HTERT RPE-1 (cell line): ENCODE measurements around the gene THSD7A.

Experiments
- in situ Hi-C: fragments of 300-500 bp; cut with MboI; formaldehyde crosslinking; loops from 4 replicates; pipeline ENCODE4 v1.14.3; 2020; ENCODE audit warnings: low sequenced_read_pairs

Gene THSD7A

DNA sequence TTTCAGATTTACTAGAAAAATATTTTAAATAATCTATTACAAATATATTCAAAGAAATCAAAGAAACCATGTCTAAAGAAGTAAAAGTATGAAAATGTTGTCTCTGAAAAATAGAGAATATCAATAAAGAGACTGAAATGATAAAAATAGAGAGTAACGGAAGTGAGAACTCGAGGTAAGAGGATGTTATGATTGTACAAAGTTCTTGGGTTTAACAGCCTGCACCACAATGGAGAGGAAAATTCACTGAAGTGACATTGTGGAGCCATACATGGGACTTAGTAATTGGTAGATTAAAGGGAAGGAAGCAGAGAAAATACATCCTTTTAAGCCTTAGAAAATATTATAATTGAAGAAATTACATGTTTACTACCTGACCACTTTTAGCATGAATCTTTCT, 77.9 kb downstream of the THSD7A start:
- in situ Hi-C loops: no loop called here

DNA sequence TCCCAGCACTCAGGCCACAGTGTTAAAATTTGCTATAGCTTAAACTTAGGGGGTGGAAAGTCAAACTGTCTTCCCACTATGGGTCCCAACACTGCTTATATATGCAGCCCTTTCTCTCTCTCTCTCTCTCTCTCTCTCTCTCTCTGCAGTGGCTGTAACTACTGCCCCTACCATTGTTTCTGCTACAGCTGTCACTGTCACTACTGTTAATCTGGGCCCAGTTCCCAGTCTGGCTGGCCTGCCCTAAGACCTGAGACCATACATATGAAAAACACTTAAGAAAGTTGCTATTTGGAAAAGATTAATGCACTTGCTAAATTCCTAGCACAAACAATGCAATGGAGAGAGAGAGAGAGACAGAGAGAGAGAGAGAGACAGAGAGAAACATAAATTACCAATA, 78.6 kb downstream of the THSD7A start:
- in situ Hi-C loops: no loop called here

DNA sequence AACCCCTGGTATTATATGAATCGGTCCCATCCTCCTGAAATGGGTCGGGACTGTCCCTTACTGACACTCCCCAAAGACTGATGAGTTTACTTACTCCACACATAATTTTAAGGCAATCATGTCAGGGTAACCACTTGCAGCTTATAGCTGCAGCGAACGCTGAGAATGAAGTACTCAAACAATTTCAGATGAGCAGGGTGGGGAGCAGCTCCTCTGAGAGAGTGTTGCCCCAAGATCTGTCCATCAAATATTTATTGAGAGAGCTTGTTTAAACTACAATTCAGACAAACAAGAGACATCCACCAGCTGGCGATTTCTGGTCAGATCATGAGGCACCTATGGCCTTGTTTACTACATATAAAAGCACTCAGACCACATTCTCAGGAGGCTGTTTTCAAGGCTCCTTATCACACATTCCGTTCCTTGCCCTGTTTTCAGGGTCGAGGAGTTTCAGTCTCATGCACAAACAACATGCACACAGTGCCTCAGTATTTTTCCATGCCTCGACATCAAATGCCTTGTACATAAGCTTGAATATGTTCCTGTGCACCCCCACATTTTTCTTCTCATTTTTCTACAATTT, 80.1 kb downstream of the THSD7A start:
- in situ Hi-C loops: no loop called here

DNA sequence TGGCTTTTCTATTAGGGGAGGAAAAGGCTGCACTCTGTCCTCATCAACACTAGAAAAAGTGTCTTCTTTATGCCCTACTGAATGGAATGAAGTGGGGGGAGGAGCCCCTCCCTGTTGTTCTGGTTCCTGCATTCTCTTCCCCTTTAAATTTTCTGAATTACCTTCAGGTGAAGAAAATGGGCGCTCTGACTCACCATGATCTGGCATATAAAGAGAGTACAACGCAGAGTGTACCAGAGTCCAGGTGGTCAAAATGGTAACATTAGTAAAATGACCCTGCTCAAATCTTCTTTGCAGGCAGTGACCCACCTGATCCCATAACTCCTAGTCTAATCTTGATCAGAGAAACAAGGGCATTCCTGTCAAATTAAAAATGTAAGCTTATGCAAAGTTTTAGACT, 80.7 kb downstream of the THSD7A start:
- in situ Hi-C loops: no loop called here

DNA sequence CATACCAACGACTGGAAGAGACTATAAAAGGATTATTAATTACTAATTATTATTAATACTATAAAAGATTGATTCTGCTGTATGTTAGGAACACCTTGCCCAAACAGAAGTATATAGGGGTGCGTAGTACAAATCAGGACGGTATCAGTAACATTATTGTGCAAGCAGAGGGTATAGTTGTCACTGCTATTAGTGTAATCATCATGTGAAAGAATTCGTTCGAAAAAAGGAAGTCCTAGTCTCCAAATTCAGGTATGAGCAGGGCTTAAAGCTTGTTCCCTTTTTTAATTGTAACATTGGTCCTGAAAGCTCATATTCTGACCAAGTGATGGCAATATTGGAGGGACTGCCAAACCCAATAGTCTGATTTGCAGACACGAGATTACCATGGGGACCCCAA, 81.8 kb downstream of the THSD7A start:
- in situ Hi-C loops: no loop called here

DNA sequence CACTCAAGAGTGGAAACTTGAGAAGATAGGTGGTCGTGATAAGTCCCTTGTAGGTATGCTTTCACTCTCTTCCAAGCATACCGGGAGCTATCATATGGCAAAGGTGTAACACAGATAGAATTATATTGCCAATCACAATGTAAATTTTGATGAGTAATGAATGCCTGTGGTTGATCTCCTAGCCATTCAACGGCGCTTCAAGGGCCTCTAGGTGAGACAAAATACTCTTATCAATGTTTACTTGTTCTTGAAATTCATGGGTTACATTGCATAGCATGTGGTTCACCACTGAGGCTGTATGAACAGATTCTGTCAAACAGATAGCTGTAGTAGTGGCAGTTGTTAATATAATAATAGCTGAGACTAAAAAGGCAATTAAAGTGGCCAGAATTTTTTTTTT, 82.4 kb downstream of the THSD7A start:
- in situ Hi-C loops: no loop called here

DNA sequence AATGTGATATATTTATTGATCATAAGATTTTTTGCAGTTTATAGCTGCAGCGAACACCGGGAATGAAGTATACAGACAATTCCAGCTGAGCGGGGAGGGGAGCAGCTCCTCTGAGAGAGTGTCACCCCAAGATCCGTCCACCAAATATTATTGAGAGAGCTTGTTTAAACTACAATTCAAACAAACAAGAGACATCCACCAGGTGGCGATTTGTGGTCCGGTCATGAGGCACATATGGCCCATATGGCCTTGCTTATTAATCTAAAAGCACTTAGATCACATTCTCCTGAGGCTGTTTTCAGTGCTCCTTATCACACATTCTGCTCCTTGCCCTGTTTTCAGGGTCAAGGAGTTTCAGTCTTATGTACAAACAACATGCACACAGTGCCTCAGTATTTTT, 83.1 kb downstream of the THSD7A start:
- in situ Hi-C loops: no loop called here

DNA sequence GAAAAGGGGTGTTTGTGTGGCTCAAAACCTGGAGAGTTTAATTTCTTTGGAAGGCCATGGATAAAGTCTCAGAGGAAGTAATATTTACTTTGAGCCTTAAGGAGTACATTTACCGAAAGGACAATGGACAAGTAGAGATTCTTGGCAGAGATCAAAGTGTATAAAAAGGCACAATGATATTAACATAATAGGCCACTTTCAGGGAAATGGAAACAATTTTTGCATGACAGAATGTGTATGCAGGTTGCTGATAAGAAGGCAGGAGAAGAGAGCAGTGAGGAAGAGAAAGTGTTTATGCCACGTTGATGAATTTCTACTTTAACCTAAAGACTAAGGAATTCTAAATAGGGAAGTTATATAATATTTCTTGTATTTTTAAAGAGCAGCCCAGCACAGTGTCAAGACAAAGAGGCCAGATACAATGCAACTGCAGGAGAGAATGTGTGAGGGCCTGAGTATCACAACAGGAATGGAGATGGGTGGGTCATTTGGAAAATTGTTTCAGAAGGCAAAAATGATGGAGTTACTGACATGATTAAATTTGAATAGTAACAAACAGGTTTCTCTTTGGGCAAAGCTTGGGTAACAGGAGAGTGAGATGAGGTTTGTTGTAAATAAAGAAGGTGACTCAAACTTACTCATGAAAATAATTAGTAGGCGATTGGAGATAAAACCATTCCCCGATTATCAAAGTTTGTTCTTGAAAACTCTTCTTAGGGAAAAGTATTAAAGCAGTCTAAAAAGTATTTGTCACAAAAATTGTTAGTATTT, 84.1 kb downstream of the THSD7A start:
- in situ Hi-C loops: no loop called here

DNA sequence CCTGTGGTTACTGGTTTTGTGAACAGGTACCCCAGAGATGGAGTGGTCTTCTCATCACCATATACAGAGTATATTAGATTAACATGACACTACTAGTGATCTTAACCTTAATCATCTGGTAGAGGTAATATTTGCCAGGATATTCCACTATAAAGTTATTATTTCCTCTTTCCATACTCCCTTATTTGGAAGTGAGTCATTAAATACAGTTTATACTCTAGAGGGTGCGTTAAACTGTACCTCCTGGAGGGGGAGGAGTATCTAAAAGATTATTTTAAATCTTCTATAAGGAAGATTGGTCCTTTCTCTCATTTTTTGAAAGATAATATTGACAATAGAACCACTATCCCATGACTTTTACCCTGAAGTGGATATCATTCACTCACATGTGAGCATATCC, 85.4 kb downstream of the THSD7A start:
- in situ Hi-C loops: no loop called here

DNA sequence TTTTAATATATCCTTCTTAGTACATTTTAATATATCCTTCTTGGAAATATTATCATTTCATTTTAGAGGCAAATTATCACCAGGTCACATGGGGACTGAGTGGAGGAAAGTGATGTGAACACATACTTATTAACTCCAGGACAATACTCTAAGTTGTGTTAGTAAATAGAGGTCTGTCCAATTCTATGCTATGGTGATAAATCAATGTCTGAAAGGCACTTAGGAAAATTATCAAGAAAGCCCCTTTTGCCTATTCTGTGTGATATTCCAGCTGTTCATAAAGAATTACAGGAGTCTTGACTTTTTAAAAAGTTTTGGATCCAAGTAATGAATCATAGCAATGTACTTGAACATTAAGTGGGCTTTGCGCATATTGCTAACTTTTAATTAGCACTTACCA, 88.5 kb downstream of the THSD7A start:
- in situ Hi-C loops: no loop called here

DNA sequence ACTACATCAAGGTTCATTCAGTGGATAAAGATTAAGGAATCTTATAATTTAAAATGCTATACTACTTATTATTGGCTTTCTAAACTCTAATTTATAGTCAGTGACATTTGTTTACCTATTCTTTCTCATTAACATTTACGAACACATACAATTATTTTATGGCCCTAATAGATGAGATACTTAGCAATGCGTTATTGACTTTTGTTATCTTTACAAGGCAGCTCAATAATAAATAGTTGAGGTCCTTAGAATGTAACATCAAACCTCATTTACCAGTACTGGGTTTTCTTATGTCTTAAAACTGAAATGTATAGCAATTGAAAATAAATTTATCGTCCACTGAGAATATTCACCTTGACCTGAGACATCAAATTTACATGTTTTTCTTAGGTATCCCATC, 89.0 kb downstream of the THSD7A start:
- in situ Hi-C loops: no loop called here

DNA sequence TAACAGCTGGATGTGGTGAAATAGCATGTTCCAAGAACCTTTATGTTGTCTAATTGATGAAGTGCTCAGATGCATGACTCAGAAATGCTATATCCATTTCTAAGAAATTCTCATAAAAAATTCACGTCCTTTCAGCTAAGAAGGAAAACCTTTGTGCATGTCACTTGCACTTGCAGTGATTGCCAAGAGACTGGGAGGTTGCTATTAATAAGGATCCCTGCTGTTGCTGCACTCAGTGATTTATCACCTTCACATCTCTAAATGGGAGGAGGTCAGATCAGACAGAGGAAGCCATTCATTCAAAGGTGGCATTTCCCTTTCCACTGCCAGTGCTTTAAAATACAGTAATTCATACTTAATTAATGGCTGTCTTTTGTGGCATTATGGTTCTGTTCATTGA, 89.5 kb downstream of the THSD7A start:
- in situ Hi-C loops: no loop called here

DNA sequence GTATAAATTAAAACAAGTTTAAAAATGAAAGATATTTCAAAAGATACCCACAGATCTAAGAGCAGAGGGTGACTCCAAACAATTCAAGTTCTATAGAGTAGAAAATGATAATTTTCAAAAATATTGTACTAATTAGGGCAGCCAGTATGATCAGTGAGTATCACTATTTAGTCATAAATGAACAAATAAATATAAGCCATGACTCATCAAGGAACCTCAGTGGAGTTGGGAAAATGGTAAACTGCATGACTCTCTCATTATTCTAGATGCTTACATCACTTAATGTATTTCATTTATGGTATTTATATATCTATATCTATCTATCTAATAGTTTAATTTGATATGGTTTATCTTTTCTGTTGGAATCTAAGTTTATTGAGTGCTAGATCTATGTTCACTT, 94.3 kb downstream of the THSD7A start:
- in situ Hi-C loops: no loop called here

DNA sequence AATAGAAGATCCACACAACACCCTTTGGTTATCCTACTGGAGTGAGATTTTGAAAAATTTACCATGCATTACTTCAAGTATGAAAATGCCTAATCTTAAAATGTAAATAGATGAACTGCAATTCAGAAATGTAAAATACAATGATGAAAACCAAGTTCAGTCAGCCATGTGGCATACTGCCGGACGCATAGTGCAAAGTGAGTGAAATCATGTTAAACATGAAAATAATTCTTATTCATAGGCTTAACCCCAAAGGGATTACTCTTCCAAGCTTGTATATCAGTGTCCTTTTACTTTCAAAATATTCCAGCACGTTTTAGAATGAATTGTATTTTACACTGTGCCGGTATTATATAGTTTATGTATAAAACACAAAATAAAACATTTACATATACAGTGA, 99.8 kb downstream of the THSD7A start:
- in situ Hi-C loops: no loop called here

DNA sequence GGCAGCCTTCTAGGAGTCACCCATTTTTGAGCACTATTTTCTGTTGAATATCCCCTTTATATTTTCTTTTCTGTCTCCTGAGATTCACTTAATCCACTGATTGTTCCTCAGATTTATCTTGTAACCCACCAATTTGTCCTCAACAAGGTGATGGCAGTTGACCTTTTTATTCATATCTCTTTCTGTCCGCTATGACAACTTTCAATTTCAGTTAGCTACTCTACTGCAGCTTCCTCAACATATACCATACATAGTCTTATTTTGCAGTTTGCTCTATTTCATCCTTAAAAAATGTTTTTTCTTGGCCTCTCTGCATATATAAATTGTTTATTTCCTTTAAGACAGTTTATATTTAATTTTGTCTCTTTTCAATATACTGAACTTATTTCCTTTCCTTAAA, 101.3 kb downstream of the THSD7A start:
- in situ Hi-C loops: no loop called here

DNA sequence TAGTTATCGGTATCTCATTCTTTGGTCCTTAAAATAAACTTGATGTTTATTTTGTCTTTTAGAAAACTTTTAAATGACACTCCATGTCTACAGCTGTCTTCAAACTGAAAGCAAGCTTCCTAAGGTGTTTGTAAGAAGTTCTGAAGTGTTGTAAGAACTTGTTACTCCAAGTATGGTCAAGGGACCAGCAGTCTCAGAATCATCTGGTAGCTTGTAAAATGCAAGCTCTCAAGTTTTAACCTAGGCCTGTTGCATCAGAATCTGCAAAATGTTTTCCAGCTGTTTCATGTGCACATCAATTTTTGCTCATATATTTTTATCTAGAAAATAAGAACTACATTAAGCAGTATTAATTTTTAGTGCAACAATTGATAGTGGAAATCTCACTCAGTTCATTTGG, 104.1 kb downstream of the THSD7A start:
- in situ Hi-C loops: no loop called here

DNA sequence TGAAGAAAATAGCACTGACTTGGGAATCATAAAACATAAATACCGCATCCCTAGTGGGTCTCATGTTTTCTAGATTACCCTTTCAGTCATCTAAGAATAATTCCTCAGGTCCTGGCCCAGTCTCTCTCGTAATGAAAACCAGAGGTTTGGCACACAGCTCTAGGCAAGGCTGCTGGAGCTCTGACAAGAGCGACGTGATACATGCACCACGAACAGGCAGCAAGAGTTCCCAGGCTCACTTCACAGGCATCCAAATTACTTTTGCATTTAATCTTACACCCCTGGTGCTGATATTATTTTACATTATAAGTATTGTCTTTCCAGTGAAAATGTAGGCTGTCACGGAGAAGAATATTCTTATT, 105.2 kb downstream of the THSD7A start:
- in situ Hi-C loops: no loop called here

DNA sequence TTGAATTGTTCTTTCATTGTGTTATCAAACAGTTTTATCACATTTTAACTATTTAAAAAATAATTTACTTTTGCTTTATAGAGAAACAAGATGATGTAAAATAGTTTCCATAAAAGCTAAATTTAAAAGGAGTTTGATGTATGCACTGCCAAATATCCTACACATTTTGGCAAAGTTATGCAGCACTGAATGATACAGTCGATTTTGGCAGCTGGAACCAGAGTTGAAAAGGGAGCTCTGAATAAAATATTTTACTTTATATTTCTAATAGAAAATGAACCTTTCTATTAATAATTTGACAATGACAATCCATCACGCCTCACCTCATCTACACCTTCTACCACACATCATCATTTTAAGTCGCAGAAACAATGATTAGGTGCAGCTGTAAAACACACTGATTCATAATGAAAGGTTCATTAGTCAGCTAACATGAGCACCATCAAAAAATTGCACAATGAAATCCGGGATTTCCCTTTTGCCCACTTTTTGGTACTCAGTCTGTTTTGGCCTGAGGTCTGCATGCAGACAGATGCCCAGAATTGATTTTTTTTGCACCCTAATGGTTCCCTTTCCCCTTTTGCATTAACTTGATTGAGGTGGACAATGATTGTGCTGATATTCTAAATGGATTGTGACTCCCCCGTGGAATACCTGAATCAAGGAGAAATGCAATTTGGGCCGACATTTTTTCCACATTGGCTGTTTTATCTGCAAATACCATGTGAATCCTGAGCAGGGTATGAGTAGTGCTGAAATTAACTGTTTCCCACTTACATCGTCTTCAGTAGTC, 105.8 kb downstream of the THSD7A start:
- in situ Hi-C loops: no loop called here

DNA sequence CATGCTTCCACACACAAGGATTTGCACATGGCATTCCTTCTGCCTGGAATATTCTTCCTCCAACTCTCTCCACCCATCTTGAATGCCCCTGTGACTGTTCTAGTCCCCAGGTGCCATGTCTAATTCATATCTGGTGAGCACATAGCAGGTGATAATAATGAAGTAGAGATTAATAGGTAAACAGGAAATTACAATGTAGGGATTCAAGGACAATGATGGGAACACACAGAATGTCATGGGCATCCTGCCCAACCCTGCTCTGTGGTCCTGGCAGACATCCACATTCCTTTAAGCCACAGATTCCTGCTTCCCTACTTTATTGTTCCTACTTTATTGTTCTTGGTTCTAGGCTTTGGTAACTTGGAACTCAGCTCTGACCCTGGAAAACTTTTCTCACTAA, 115.8 kb downstream of the THSD7A start:
- in situ Hi-C loops: no loop called here

DNA sequence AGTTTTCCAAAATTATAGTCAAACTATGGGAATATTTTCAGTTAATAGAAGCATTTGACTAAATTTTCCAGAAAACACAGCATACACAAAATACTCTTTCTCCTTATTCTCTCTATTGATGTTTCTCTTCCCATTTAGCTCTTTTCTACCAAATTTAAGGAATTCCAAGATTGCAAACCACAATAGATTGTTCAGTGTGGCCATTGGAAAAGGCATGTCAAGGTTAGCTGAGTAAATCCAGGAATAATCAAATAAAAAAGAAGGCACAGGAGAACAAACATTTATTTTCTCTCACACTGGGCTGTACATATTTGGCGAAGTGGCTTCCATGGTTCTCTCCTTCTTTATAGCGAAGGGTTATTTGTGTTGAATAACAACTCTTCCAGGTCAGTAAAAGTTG, 117.3 kb downstream of the THSD7A start:
- in situ Hi-C loops: no loop called here

DNA sequence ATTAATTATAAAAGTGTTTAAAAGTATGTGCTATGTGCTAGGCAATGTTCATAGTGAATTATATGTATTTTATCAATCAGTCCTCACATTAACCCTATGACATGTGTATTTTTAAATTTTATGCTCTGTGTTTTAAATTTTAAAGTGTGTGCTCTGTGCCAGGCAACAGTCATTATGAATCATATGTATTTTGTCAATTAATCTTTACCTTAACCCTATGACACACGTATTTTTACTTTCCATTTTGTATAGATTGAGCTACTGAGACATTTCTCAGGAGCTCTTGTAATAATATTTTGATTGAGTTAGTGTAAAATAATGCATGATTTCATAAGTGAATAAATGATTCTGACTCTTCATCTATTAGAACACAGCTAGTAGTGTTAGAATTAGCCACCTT, 117.8 kb downstream of the THSD7A start:
- in situ Hi-C loops: no loop called here

DNA sequence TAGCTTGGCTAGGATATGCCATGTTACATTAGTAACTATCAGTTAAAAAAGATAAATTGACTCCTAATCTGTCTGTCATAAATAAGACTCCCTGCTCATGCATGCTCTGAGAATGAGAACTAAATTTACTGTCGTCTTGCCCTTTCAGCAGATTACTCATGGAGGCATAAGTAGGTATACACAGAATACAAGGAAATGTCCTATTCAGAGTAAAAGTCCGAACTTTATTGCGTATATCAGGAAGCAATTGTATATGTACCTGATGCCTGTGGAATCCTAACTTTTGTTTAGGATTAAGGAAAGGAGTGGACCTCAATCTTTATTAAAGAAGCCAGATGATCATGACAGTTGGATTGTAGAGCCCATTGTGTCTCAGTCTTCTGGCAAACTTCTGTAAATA, 118.6 kb downstream of the THSD7A start:
- in situ Hi-C loops: no loop called here
